T-cell (primary cell): ENCODE data around the gene NEXN. TPM values are rescaled to one million over a fixed set of nuclear protein-coding genes. Genes with fewer than 3 reads are reported as not detected.
A peak's percentile ranks its signal among the peaks of the same experiment; 100 is the strongest.

Experiments used
- ATAC-seq, 4 experiments: fragments of 200-7000 bp in 3 of 4; fragments of 150-1000 bp in 1 of 4; cut with Tn5 transposase; replicated peaks in 1 of 4; 1 replicate in 3 of 4; 2 replicates in 1 of 4; pipeline ENCODE4 v1.10.0; 2021; ENCODE audit warnings: moderate library complexity in 3 of 4, mild to moderate bottlenecking in 2 of 4, moderate number of reproducible peaks in 1 of 4
- CTCF ChIA-PET, 2 donors: fragments of 300-600 bp; sonication (Branson Sonifier 250); formaldehyde crosslinking; loops; one replicate each; lab custom pipeline; 2022; ENCODE audit warnings: antibody characterized with exemption in 2 of 2; lab: Charles Lee
- POLR2A ChIA-PET, 2 donors: fragments of 300-600 bp; sonication (Branson Sonifier 250); formaldehyde crosslinking; loops; one replicate each; lab custom pipeline; 2022; ENCODE audit warnings: antibody characterized with exemption in 2 of 2; lab: Charles Lee
- DNase-seq, 35 experiments: peaks; one replicate each; pipeline versions ENCODE4 v3.0.0 to v3.0.0-alpha.2; 2013 to 2023
- H3K27ac ChIP-seq: one replicate; pipeline ENCODE4 v1.5.1; 2013; ENCODE audit warnings: low read length
- H3K27me3 ChIP-seq, 2 experiments: replicated peaks in 1 of 2; 1 replicate in 1 of 2; 2 replicates in 1 of 2; pipeline versions ENCODE4 v1.6.1 to v1.7.0; 2013; ENCODE audit warnings: low read length in 1 of 2, mixed read lengths in 1 of 2; ENCODE audit not compliant: control insufficient read depth in 2 of 2, insufficient read depth in 2 of 2; ENCODE audit errors: extremely low read depth in 1 of 2
- H3K36me3 ChIP-seq, 2 donors: 1 replicate in 1 of 2; 2 replicates in 1 of 2; pipeline versions ENCODE4 v1.6.1 to v1.7.0; 2013; ENCODE audit warnings: low read length in 1 of 2; ENCODE audit not compliant: control insufficient read depth in 2 of 2, insufficient read depth in 1 of 2; ENCODE audit errors: extremely low read depth in 1 of 2
- H3K4me1 ChIP-seq, 2 experiments: 1 replicate in 1 of 2; 2 replicates in 1 of 2; pipeline versions ENCODE4 v1.6.1 to v1.7.0; 2013; ENCODE audit warnings: low read length in 2 of 2, mixed read lengths in 1 of 2; ENCODE audit not compliant: insufficient read depth in 2 of 2, control insufficient read depth in 1 of 2; ENCODE audit errors: extremely low read depth in 1 of 2
- H3K4me3 ChIP-seq, 2 donors: 1 replicate in 1 of 2; 2 replicates in 1 of 2; pipeline versions ENCODE4 v1.5.1 to v1.7.0; 2013; ENCODE audit warnings: mild to moderate bottlenecking in 2 of 2, low read length in 1 of 2, moderate library complexity in 1 of 2; ENCODE audit not compliant: control insufficient read depth in 1 of 2; ENCODE audit errors: extremely low read depth in 1 of 2
- H3K9me3 ChIP-seq: 2 replicates; pipeline ENCODE4 v1.7.0; 2013
- H3K27ac Mint-ChIP-seq, 2 donors: one replicate each; pipeline ENCODE4 v1.8.0; 2020 to 2021; ENCODE audit warnings: mild to moderate bottlenecking in 2 of 2, mixed read lengths in 2 of 2
- H3K27me3 Mint-ChIP-seq, 2 donors: one replicate each; pipeline ENCODE4 v1.8.0; 2021 to 2022; ENCODE audit warnings: mixed read lengths in 2 of 2
- H3K36me3 Mint-ChIP-seq: one replicate; pipeline ENCODE4 v1.8.0; 2021; ENCODE audit warnings: mixed read lengths
- H3K4me1 Mint-ChIP-seq, 3 donors: one replicate each; pipeline ENCODE4 v1.8.0; 2020 to 2022; ENCODE audit warnings: mixed read lengths in 3 of 3, mild to moderate bottlenecking in 1 of 3
- H3K4me3 Mint-ChIP-seq, 3 donors: one replicate each; pipeline ENCODE4 v1.8.0; 2020 to 2022; ENCODE audit warnings: mild to moderate bottlenecking in 3 of 3, mixed read lengths in 3 of 3, moderate library complexity in 3 of 3
- H3K9me3 Mint-ChIP-seq, 3 donors: one replicate each; pipeline ENCODE4 v1.8.0; 2020 to 2022; ENCODE audit warnings: mixed read lengths in 3 of 3
- WGBS: methylation state at CpG from one replicate; pipeline ENCODE4 v1.1.5; 2013; ENCODE audit warnings: missing lambda C conversion rate; ENCODE audit not compliant: insufficient coverage; 5-methylcytosine and 5-hydroxymethylcytosine counted together
- total RNA-seq, 35 experiments: library from RNA in 6 of 35; stranded (reverse) in 6 of 35; fragments of 120-200 nt in 1 of 35; gene quantifications; one replicate each; pipeline versions ENCODE4 v1.2.1 to v1.2.4 and lab custom pipeline; 2013 to 2026

Gene NEXN
- total RNA-seq, 5 donors from 2014 or later (not counting 1 experiment from before 2014, with no cell fraction given), result 0.26 to 0.50 (median 0.35) TPM

GRCh38 chr1:77989744-77990143 is 101.3 kb downstream of the NEXN start:
- CTCF ChIA-PET, result no interaction called here
- no peaks in the 10 kb centered on the region for H3K9me3 Mint-ChIP-seq
- no peaks in the 10 kb centered on the region for H3K27me3 ChIP-seq
- no peaks in the 10 kb centered on the region for H3K27me3 Mint-ChIP-seq
- no peak overlapping the region for H3K27ac ChIP-seq
- ATAC-seq (peak in 1 of 4 experiments; percentile 26), DNase-seq (no peak)
- POLR2A ChIA-PET, result no interaction called here
- no peak overlapping the region for H3K4me3 Mint-ChIP-seq
- H3K36me3 ChIP-seq, result peaks cover 2 to 3% of the 10 kb centered on the region in 2 donors
- no peak overlapping the region for H3K4me3 ChIP-seq
- H3K27ac Mint-ChIP-seq, result no peak overlapping the region
- H3K4me1 ChIP-seq, result no peaks in the 10 kb centered on the region
- H3K36me3 Mint-ChIP-seq, result peaks cover 11% of the 10 kb centered on the region
- no peaks in the 10 kb centered on the region for H3K9me3 ChIP-seq
- 100% methylated on average over 1 of the region's 2 CpGs for WGBS
- peaks cover 19 to 33% (median 28%) of the 10 kb centered on the region in 3 donors for H3K4me1 Mint-ChIP-seq

- POLR2A ChIA-PET, result interaction anchor here (0.6 to 0.9 kb wide), 4 partner anchors 14 to 115 kb away, joined by 4 to 6 read pairs (median 4); partner anchors contain the start of gene DNAJB4 (in 1 of the 2)
- WGBS, result 83% methylated on average over 1 of the region's 3 CpGs
- ATAC-seq, result no peak
Measured at GRCh38 chr1:77990629-77991204, 102.3 kb downstream of the NEXN start.

DNA sequence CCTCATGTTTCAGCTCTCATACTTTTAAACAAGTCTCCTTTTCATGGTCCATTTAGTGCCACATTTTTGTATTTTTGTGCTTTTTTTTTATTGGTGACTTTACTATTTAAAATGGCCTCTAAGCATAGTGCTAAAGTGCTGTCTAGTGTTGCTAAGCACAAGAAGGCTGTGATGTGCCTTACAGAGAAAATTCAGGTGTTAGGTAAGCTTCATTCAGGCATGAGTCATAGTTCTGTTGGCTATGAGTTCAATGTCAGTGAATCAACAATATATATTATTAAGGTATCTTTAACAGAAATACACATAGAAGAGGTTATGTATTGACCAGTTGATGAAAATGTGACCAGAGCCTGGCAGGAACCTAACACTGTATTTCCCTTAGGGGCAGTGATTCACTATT is 103.2 kb downstream of the NEXN start:
- POLR2A ChIA-PET, result interaction anchor here (0.7 to 0.9 kb wide), 2 partner anchors 13 to 26 kb away, joined by 4 to 6 read pairs; partner anchors contain the start of gene DNAJB4 (in 1 of the 2)
- H3K27me3 Mint-ChIP-seq, result no peaks in the 10 kb centered on the region
- no peak for ATAC-seq

More at GRCh38 chr1:77990629-77991204, 102.3 kb downstream of the NEXN start:
- Mint-ChIP-seq H3K4me1 (peaks cover 14 to 33% (median 26%) of the 10 kb centered on the region in 3 donors), H3K4me3 (no peak overlapping the region), H3K36me3 (peaks cover 11% of the 10 kb centered on the region), H3K27me3 (no peaks in the 10 kb centered on the region), H3K27ac (no peak overlapping the region), H3K9me3 (no peaks in the 10 kb centered on the region)
- Histone ChIP-seq H3K27me3 (no peaks in the 10 kb centered on the region), H3K36me3 (peaks cover 2 to 7% of the 10 kb centered on the region in 2 donors), H3K9me3 (no peaks in the 10 kb centered on the region), H3K27ac (no peak overlapping the region), H3K4me1 (no peaks in the 10 kb centered on the region), H3K4me3 (no peak overlapping the region)
- CTCF ChIA-PET, result interaction anchor here in 1 of 2 donors (0.5 to 0.6 kb wide), 2 partner anchors 9 to 1628 kb away, joined by 3 to 4 read pairs; no protein-coding TSS in a partner anchor
- DNase-seq, result no peak

More for the DNA sequence above, 103.2 kb downstream of the NEXN start:
- Histone ChIP-seq H3K27ac (no peak overlapping the region), H3K9me3 (no peaks in the 10 kb centered on the region), H3K4me3 (no peak overlapping the region), H3K36me3 (peaks cover 2 to 10% of the 10 kb centered on the region in 2 donors), H3K27me3 (no peaks in the 10 kb centered on the region), H3K4me1 (no peaks in the 10 kb centered on the region)
- peaks cover 14 to 33% (median 19%) of the 10 kb centered on the region in 3 donors for H3K4me1 Mint-ChIP-seq
- no peaks in the 10 kb centered on the region for H3K9me3 Mint-ChIP-seq
- peaks cover 7% of the 10 kb centered on the region for H3K36me3 Mint-ChIP-seq
- CTCF ChIA-PET, result no interaction called here
- no peak overlapping the region for H3K4me3 Mint-ChIP-seq
- no peak for DNase-seq
- H3K27ac Mint-ChIP-seq, result no peak overlapping the region

Other genes with a start within 250 kb of the NEXN start
- 10 to 100 TPM; 48.6 to 64.2 (median 57.0) TPM for gene ZZZ3, start 206.0 kb upstream of the NEXN start, total RNA-seq
- gene USP33, start 128.8 kb upstream of the NEXN start, total RNA-seq, result 10 to 100 TPM; 65.3 to 88.8 (median 76.3) TPM
- 10 to 100 TPM; 14.9 to 17.7 (median 16.1) TPM for gene MIGA1, start 109.0 kb upstream of the NEXN start, total RNA-seq
- gene FUBP1, start 90.4 kb downstream of the NEXN start, total RNA-seq, result 100 to 1,000 TPM; 180 to 224 (median 194) TPM
- gene DNAJB4, start 116.3 kb downstream of the NEXN start, total RNA-seq, result 10 to 100 TPM in 4 of 5 donors, 1 to 10 TPM in 1; 10.0 to 19.6 (median 12.2) TPM
- under 1 TPM; 0.09 to 0.19 (median 0.16) TPM for gene GIPC2, start 157.3 kb downstream of the NEXN start, total RNA-seq